ENCODE measurements around the gene XXYLT1.

The XXYLT1 gene

DNA sequence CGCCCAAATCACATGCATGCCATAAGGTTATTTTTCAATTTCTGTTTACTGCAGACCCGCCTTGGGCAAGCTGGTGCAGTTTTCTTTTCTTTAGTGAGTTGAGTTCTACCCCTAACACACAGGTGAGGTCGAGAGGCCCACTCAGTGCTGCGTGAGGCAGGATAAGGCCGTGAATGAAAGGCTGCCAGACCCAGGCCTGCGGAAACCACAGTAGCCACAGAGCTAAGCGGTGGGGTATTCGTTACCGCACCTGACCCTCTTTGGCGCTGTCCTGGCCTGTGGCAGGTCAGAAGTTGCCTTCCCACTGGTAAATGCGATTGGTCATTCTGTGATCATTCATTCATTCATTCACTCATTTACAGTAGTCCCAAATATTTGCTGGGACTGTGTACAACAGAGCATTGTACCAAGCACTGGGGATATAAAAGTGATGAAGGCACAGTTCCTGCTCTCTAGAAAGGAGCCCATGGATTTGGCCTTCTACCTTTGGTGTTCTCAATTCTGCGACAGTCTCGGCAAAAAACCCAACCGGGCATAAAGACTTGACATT, 144.8 kb downstream of the XXYLT1 start:
- DNase-seq = no peak

DNA sequence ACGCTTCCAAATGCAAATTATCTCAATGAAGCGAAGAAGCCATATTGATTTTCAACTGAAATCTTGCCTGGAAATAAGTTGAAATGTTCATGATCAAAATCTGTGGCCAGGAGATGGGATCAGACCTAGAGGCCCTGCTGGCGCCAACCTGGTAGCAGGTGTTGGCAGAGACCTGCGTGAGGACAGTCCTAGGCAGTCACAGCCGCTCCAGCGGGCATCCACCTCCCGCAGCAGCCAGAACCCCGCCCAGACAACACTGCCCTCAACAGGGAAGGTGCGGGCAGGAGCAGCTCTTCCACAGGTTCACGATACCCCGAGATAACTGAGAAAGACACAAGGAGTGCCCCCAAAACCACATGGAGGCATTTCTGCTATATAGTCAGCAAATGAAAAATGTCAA, 145.3 kb downstream of the XXYLT1 start:
- no peak for DNase-seq

DNA sequence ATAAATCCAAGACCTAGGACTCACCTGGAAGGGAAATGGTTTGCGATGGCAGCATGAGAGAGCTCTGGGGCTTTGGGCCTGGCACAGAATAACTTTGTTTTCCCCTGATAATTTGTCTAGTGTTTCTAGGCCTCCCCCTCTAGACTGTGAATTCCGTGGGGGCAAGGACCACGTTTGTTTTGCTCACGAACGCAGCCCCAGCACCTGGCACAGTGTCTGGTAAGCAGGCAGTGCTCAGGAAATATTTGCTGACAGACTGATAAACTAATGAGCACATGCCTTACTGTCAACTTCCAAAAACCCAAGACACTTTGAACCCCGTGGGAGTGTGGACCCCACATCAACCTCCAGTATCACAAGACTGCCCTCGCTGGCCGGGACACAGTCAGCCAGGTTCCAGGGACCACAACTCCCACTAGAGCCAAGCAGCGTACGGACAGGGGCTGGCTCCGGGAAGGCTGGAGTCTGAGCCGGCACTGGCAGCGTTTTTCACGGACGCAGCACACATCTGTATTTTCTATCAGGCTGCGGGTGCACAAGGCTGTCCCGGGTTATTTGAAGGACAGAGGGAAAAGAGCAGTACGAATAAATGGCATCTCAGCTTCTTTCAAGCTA, 146.5 kb downstream of the XXYLT1 start:
- no peak for DNase-seq

DNA sequence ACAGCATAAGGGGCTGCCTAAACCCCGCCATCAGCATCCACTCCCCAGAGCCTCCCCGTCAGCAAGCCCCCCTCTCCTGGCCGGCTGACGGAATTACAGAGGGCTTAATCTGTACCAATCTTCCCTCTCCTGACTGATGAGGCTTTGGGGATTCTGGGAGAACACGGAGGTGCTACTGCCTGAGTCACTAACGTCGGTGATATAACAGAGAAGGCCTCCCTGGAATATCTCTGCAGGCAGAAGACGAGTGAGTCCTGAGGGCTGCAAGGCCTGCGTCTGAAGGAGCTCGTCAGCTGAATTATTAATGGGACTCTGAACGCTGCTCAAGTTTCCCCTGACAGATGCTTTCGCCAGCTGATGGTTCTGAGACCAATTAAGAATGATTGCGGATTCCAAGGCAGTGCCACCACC, 147.7 kb downstream of the XXYLT1 start:
- no peak for DNase-seq

DNA sequence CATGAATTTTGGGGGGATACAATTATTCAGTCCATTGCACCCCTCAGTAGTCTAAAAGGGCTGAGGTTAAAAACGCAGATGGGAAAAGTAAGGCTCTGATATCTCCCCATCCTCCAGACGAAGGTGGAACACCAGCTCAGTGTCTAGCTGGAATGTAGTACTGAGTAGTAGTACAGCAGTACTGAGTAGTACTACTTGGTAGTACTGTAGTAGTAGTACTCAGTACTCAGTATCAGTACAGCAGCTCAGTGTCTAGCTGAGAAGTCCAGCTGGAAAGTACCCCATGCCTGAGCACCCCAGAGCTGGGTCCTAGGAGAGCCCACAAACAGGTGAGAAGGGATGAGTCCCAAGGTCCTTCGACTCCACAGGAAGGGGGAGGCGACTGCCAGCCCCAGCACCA, 148.7 kb downstream of the XXYLT1 start:
- DNase-seq = no peak

DNA sequence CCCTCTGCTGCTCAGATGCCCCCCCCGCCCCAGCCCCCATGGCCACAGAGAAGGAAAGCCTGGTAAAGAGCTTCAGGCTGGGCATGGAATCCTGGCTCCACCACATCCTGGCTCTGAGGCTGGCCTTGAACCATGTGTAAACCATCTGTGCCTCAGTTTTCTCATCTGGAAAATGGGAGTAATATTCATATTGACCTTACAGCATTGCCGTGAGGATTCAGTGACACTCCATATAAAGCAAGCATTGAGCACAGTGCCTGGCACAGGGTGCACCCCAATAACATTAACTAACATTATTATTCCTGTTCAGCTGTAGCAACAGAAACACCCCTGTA, 150.7 kb downstream of the XXYLT1 start:
- DNase-seq = no peak

DNA sequence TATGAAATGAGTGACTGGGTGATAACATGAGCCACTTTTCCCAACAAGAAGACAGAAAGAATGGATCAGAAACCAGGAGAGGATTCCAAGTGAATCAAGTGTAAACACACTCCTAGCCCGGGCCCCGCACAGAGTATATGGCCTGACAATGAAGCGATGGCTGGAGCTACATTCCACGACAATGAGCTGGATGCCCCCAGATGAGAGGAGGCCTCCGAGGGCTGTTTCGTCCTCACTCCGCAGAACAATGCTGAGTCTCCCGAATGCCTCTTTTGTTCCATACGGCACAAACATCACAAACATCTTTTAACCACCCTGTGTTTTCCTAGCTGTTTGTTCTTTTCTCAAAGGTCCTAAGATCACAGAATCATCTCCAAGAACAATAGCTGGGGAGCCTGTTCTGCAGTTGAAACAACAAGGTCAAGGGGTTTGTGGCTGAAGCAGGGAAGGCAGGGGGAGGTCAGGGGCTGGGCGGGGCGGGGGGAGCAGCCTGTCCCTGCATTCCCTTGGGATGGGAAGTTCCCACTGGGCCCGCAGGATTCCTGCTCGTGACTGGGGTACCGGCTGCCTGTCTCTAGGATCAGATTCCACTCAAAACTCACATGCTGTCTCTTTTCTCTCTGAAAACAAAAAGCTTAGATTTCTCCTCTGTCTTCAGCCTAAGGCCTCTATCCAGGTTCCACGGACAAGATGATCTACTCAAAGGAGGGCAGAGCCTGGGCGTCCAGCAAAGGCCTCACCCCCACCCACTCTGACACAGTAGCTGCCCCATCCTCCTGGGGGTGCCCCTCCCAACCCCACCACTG, 151.3 kb downstream of the XXYLT1 start:
- DNase-seq = no peak

DNA sequence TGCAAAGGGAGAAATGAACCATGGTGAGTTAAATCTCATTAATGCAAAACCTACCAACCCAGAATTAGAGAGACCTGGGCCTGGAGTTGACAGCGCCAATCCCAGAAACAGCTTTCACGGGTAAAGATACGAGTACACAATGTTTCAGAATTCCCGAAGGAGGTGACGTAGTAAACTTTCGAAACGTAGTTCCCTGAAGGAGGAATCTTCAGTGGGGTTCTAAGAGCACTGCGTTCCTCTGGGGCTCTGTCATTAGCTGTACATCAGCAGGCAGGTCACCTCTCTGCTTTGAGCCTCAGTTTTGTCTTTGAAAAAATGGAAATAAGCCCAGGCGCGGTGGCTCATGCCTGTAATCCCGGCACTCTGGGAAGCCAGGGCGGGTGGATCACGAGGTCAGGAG, 152.3 kb downstream of the XXYLT1 start:
- no peak for DNase-seq

DNA sequence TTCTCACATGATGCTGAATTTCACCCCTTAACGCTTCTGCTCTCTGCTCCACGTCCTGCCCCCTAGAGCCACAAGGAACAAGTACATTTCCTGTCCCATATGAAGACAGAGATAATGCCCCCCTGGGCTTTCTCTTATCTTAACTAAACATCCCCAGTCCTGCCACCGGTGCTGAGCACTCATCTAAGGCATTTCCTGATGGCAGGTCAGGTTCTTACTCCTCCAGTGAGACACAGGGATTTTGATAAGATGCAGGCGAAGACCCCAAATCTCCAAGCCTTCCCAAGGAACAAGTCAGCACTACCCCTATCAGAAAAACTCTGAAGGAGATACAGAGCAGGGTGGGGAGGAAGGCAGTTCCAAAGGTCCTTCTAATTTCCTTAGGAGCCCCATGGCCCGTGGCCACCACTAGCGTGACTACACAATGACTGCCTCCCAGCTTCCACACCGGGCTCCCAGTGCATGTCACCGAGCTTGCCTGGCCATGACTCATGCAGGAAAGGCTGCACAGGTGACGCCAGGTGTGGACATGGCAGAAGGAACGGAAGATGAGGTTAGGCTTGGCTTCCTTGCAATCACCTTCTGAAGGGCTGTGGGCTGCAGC, 152.9 kb downstream of the XXYLT1 start:
- DNase-seq = no peak

DNA sequence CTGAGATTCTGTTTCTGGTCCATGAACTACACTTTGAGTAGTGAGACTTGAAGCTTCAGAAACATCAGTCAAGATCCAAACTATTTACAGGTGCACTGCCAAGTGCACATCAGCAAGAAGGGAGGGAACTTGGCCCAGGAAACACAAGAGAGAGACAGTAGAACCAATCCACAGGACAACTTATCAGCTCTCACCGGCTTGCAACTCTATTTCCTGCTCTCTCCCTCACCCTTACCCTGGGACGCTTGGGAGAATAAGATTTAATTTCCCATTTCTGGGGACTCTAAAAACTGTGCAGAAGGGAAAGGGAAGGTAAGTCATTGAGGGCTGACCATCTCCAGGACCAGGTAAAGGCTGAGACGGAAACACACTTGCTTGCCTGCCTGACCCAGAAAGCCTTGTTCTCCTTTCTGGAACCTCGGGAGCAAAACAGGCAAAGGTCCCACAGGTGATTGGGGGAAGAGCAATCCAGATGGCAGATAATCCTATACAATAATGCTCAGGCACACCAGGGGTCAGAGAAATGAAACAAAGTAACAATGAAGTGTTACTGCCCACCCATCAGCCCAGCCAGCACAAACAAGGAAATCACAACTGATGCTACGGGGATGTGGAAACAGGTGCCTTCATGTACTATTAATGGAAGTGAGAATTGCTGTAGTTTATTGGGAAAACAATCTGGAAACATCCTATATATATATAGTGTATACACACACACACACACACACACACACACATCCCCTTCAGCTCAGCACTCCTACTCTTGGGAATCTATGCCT, 154.4 kb downstream of the XXYLT1 start:
- DNase-seq = no peak

DNA sequence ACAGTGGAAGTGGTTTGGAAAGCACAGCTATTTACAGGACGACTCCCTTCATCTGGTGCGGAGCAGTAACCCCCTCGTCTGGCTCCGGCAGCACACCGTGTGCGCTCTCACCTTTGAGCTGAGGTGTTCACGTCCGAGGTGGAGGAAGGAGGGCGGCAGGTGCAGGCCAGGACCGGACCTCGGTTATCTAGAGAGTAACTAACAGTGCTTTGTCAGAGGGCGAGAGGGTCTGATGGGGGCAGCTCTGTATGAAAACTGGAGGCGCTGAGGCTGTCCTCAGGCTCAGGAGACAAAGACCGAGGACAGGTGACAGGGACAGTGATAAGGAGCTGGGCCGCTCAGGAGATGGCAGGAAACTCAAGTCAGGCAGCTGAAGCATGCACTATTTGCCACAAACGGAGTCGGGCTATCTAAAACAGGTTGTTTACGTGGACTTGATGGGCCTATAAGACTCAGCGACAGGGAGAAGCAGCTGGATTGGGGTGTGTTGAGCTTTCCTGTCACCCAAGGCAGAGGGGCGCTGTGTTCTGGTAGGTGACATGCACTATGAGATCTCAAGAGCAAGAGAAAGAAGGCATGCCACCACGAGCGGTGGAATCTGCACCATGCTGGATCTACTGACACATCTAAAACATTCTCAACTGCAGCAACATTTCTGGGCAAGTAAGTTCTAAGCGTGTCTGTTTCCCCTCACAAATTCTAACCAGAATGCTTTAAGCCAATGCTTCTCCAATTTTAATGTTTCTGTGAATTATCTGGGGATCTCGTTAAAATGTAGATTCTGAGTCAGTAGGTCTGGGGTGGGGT, 155.2 kb downstream of the XXYLT1 start:
- DNase-seq = no peak

DNA sequence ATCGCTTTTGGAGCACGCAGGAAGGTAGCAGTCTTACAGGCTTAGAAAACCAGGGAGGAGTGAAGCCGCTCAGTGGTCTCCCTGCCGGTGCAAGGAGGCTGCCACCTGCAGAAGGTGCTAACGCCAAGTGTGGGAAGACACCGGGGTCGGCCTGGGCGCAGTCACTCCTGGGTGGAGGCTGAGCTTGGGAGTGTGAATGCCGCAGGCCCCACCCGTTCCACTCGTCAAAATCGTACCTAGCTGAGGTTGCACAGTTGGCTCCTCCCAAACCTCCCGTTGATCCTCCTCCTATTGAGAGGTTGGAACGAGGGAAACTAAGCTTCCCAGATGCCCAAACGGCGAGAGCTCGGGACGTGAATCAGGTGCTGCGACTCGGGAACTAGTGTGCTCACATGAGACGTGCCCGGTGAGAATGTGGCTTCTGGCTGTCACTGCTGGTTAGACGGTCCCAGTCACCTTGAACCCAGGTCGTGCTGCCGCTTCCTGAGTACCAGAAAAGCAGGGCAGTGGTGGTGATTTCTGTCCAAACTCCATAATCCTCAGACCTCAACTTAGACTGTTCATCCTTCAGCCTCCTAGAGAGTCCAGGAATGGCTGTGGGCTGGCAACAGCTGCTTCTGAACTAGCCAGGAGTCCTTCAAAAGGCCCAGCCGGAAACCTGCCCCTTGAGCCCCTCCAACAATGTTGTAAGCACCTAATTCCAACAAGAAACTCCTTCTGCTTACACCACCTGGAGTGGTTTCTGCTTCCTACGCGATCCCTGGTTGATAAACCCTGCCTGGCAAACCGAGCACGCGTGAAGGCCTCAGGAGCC, 156.0 kb downstream of the XXYLT1 start:
- no peak for DNase-seq

DNA sequence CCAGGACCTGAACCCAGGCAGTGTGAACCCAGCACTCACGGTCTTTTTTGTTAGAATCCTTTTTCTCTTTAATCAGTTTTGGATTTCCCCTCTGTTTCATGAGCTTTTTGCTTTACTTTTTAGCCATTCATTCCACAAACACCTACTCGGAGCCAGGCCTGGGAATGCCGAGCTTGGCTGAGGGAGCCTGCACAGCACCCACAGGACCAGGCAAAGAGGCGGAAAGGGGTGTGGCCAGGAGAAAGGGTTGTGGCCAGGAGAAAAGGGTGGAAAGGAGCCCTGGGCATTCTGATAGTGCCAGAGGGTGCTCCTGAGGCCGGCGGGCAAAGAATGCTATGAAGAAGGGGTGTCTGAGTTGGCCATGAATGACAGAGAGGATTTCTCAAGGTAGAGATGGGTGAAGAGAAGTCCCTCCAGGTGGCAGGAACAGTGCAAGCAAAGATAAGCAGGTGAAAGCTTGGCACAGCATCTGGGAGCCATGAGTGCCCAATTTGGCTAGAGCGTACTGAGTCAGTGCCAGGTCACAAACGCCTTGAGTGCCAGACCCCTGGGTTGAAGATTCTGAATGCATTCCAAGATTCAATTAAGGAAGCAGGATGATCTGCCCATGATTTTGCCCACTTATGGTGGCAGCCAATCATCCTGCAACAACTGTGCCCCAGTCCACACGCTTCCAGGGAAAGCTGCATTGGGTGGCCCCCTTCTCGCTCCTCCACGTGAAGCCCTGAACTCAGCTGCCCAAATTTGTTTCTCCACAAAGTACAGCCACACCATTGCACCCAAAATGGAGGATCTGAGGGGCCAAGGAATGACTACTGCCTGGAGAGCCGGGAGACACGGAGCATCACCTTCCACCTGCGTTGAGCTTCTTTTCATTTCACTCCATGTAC, 157.2 kb downstream of the XXYLT1 start:
- DNase-seq = no peak

DNA sequence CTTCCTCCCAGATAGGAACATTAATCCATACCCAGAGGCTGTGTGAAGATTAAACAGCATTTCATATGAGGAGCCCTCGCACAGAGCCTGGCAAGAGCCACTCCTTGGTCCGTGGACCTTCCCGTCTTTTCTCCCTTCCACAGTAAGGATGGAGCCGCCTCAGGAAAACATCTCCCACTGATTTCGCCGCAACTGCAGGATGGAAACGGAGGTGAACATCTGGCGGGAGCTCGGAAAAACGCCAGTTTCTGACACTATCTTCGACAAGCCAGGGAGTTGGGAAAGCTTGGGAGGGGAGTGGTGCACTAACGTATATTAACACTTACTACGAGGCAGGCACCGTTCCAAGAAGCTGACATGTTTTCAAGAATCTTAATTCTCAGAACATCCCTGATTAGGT, 157.9 kb downstream of the XXYLT1 start:
- no peak for DNase-seq

DNA sequence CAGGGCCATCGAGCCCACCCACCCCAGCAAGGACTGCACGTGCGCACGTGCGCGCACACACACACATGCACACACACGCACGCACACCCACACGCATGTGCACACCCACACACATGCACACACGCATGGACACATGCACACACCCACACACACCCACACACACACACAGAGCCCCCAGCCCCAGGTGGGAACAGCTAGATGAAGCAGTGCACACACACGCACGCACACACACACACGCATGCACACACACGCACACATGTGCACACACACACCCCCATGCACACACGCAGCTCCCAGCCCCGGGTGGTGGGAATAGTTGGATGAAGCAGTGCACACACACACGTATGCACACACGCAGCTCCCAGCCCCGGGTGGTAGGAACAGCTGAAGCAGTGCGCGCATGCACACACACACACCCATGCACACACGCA, 158.6 kb downstream of the XXYLT1 start:
- DNase-seq = no peak

DNA sequence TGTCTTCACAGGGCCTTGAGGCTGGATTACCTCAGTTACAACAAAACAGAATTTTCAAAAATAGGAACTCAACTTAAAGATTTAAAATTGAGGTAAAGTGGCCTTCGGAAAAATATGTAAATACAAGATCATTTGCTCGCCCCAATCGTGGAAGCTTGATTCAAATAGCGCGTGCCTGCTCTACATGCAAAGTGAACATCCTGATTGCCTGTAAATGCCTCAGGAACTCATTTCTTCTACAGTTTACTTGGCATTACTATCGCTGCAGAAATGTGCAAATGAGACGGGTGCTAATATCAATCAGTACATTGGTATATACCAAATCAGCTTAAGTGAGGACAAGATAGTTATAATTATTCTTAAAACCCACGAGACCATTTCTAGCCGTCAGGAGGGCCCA, 159.2 kb downstream of the XXYLT1 start:
- DNase-seq = no peak

DNA sequence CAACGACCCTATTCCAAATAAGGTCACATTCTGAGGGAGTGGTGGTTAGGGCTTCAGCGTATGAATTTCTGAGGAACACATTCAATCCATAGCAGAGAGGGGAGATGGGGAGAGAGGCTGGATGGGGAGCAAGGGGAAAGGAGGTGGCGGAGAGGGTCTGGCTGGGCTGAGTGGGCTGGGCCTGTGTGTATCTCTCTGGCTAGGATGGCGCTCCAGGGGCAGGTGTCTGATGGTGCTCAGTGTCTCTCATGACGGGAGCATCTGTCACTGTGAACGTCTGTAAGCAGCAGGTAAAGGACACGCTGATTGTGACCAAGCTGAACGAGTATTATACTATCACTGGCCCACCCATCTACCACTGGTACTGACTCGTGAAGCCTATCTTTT, 159.6 kb downstream of the XXYLT1 start:
- no peak for DNase-seq

DNA sequence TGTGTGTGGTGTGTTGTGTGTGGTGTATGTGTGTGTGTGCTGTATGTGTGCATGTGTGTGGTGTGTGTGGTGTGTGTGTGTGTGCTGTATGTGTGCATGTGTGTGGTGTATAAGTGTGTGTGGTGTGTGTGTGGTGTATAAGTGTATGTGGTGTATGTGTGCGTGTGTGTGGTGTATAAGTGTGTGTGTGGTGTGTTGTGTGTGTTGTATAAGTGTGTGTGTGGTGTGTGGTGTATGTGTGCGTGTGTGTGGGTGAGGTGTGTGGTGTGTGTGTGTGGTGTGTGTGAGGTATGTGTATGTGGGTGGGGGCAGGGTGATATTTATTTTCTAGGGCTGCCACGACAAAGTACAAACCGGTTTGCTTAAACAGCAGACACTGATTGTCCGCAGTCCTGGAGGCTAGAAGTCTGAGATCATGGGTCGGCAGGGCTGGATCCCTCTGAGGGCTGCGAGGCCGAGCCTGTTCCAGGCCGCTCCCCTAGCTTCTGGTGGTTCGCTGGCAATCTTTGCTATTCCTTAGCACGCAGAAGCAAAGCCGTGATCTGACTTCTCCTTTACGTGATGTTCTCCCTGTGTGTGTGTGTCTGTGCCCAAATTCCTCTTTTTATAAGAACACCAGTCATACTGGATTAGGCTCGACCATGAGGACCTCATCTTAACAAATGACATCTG, 160.2 kb downstream of the XXYLT1 start:
- no peak for DNase-seq

DNA sequence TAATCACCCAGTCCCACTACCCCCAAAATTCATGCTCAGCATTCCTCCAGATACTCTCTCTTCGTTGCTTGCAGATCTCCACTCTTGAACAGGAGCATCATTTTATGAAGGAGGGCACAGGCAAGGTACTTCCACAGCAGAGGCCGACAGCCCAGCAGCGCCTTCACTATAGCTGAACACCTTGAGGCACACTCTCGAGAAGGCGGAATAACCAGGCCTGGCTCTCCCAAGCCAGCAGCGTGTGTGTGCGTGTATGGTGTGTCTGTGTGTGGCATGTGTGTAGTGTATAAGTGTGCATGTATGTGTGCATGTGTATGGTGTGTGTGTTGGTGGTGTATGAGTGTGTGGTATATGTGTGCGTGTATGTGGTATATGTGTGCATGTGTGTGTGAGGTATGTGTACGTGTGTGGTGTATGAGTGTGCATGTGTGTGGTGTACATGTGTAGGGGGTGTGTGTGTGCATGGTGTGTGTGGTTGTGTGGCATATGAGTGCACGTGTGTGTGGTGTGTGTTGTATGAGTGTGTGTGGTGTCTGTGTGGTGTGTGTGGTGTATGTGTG, 161.8 kb downstream of the XXYLT1 start:
- DNase-seq = no peak

DNA sequence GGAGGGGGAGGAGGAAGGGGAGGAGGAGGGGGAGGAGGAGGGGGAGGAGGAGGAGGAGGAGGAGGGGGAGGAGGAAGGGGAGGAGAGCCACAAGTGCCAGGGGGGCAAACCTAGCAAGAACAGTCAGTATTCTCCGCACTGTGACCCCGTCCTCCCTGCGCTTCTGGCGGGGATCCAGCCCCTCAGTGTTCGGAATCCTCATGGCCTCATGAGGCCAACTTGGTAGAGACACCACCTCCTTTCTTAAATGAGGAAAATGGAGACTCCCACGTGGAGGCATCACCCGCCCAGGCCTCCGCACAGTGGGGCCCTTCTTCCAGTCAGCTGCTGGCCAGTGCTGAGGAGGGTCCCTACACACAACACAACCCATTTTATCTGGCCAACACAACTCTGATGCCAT, 163.4 kb downstream of the XXYLT1 start:
- no peak for DNase-seq
